KMS-11 (cell line): ENCODE results near the gene ASB5.

ENCODE experiments used
- H2AFZ ChIP-seq: fragments of 200-600 bp; sonication (generic); 2 replicates; pipeline ENCODE4 v1.6.1; 2016; ENCODE audit warnings: antibody characterized with exemption, mixed run types, low read depth
- H3K27ac ChIP-seq: fragments of 200-600 bp; sonication (generic); 2 replicates; pipeline ENCODE4 v1.6.1; 2016; ENCODE audit warnings: mild to moderate bottlenecking, mixed run types
- H3K27me3 ChIP-seq: fragments of 200-600 bp; sonication (generic); 2 replicates; pipeline ENCODE4 v1.6.1; 2017; ENCODE audit warnings: mild to moderate bottlenecking, low read depth, mixed run types, moderate library complexity; ENCODE audit not compliant: insufficient read depth
- H3K36me3 ChIP-seq: fragments of 200-600 bp; sonication (generic); 2 replicates; pipeline ENCODE4 v1.6.1; 2017; ENCODE audit warnings: mild to moderate bottlenecking, mixed run types; ENCODE audit not compliant: insufficient read depth
- H3K4me1 ChIP-seq: fragments of 200-600 bp; sonication (generic); 2 replicates; pipeline ENCODE4 v1.6.1; 2016; ENCODE audit warnings: mild to moderate bottlenecking, low read depth, mixed run types; ENCODE audit not compliant: poor library complexity, severe bottlenecking
- H3K4me2 ChIP-seq: fragments of 200-600 bp; sonication (generic); 2 replicates; pipeline ENCODE4 v1.7.0; 2016; ENCODE audit warnings: mild to moderate bottlenecking, mixed run types
- H3K4me3 ChIP-seq: fragments of 200-600 bp; sonication (generic); IDR thresholded peaks from 2 replicates; pipeline ENCODE4 v1.6.1; 2017; ENCODE audit warnings: low read depth, low read length, mixed read lengths; ENCODE audit not compliant: insufficient read depth
- H3K79me2 ChIP-seq: fragments of 200-600 bp; sonication (generic); 2 replicates; pipeline ENCODE4 v1.6.1; 2016; ENCODE audit warnings: low read depth, mixed run types; ENCODE audit not compliant: insufficient read depth
- H3K9ac ChIP-seq: fragments of 200-600 bp; sonication (generic); 2 replicates; pipeline ENCODE4 v1.6.1; 2016; ENCODE audit warnings: mild to moderate bottlenecking, mixed run types
- H4K20me1 ChIP-seq: fragments of 200-600 bp; sonication (generic); 2 replicates; pipeline ENCODE4 v1.6.1; 2016; ENCODE audit warnings: mild to moderate bottlenecking, mixed run types; ENCODE audit not compliant: insufficient read depth
- TF ChIP-seq, protein P1 (sequence below): fragments of 200-600 bp; sonication (generic); conservative IDR thresholded peaks from 2 replicates; pipeline ENCODE4 v1.6.1; 2017; ENCODE audit warnings: low read depth, mild to moderate bottlenecking, antibody characterized with exemption, low read length, moderate library complexity, mixed read lengths

ASB5 gene

DNA sequence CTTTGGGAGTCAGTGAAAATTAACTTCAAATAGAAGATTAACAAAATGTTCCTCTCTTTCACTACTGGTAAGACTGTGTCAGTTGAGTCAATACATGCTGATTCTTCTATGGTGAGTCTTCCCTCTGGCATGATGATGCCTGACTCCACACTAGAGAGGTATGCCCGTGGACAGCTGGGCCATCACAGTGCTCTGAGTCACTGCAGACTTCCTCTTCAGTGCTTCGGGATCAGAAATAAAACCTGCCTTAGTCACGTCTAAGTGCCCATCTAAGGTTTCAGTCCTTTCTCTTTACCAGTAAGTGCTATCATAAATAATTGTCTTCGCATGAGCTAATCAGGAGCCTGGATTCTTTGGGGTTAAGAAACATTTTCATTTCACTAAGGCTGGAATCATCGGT is 1.6 kb upstream of the ASB5 start:
- no peaks in the 10 kb centered on the region for H4K20me1 ChIP-seq
- TF ChIP-seq, protein P1, sequence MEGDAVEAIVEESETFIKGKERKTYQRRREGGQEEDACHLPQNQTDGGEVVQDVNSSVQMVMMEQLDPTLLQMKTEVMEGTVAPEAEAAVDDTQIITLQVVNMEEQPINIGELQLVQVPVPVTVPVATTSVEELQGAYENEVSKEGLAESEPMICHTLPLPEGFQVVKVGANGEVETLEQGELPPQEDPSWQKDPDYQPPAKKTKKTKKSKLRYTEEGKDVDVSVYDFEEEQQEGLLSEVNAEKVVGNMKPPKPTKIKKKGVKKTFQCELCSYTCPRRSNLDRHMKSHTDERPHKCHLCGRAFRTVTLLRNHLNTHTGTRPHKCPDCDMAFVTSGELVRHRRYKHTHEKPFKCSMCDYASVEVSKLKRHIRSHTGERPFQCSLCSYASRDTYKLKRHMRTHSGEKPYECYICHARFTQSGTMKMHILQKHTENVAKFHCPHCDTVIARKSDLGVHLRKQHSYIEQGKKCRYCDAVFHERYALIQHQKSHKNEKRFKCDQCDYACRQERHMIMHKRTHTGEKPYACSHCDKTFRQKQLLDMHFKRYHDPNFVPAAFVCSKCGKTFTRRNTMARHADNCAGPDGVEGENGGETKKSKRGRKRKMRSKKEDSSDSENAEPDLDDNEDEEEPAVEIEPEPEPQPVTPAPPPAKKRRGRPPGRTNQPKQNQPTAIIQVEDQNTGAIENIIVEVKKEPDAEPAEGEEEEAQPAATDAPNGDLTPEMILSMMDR = no peak
- H3K79me2 ChIP-seq = no peaks in the 10 kb centered on the region
- no peak overlapping the region for H3K9ac ChIP-seq
- no peak overlapping the region for H3K4me2 ChIP-seq
- no peak overlapping the region for H3K4me3 ChIP-seq
- no peaks in the 10 kb centered on the region for H3K27me3 ChIP-seq
- H2AFZ ChIP-seq = no peak overlapping the region
- no peak overlapping the region for H3K27ac ChIP-seq
- H3K36me3 ChIP-seq = no peaks in the 10 kb centered on the region
- no peaks in the 10 kb centered on the region for H3K4me1 ChIP-seq

DNA sequence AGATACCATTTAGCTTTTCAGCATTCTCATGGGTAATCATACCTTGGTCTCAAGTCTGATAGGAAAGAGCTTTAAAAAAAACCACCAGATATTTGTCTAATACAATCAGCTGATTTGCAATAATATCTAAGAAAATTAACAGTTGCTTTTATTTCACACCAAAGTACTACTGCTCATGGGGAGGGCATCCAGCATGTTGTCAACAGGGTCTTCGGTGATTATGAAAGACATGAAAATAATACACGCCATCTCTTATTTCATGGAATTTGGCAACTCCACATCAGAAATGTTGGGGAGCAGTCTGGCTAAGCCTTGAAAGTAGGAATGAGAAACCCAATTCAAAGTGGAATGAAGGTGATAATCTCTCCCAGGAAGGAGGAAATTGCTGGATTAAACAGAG is 3.0 kb downstream of the ASB5 start:
- no peak overlapping the region for H2AFZ ChIP-seq
- no peaks in the 10 kb centered on the region for H3K27me3 ChIP-seq
- no peak overlapping the region for H3K4me3 ChIP-seq
- no peaks in the 10 kb centered on the region for H3K4me1 ChIP-seq
- H3K27ac ChIP-seq = no peak overlapping the region
- H3K79me2 ChIP-seq = no peaks in the 10 kb centered on the region
- no peak overlapping the region for H3K9ac ChIP-seq
- no peak overlapping the region for H3K4me2 ChIP-seq
- TF ChIP-seq, protein P1 = no peak
- H4K20me1 ChIP-seq = no peaks in the 10 kb centered on the region
- no peaks in the 10 kb centered on the region for H3K36me3 ChIP-seq

DNA sequence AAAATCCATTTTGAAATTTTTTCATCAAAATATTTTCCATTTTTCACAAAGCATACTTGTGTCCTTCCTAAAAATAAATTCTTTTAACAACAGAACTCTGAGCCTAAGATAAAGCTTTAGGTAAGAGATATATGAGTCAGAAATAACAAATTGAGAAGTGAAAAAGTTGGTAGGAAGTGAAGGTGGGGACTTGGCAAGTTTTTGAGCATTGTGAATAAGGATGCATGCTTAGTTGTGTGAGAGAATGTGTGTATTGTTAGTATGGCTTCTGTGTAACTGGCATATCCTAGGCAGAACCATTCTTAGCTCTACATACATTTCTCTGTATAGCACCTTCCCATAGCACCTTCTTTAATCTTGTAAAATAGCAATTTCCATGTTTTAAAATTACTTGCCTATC is 6.8 kb downstream of the ASB5 start:
- Histone ChIP-seq H3K36me3 (no peaks in the 10 kb centered on the region), H3K9ac (no peak overlapping the region), H3K27ac (no peak overlapping the region), H4K20me1 (no peaks in the 10 kb centered on the region), H3K4me3 (no peak overlapping the region), H3K4me2 (no peak overlapping the region), H3K79me2 (no peaks in the 10 kb centered on the region), H3K4me1 (no peaks in the 10 kb centered on the region), H2AFZ (no peak overlapping the region), H3K27me3 (no peaks in the 10 kb centered on the region)
- TF ChIP-seq, protein P1 = no peak

DNA sequence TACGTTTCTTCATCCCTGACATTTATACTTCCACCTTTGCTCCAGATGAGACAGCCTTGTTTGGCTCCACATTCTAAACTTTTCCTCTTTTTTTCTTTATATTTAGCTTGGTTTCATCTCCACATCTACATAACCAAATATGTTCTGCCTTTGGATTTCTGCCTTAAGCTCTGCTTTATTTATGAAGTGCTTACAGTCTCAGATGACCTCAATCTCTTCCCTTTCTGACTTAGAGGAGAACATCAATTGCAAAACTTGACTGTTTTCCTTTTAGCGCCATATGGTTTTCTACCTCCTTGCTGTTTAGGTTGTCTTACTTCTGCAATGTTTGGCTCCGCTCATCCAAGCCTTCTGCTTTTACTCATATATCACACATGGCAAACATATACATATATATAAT is 7.5 kb downstream of the ASB5 start:
- TF ChIP-seq, protein P1 = no peak
- no peak overlapping the region for H3K9ac ChIP-seq
- no peak overlapping the region for H3K4me3 ChIP-seq
- H3K27ac ChIP-seq = no peak overlapping the region
- no peaks in the 10 kb centered on the region for H3K27me3 ChIP-seq
- no peaks in the 10 kb centered on the region for H4K20me1 ChIP-seq
- no peak overlapping the region for H2AFZ ChIP-seq
- no peaks in the 10 kb centered on the region for H3K36me3 ChIP-seq
- no peak overlapping the region for H3K4me2 ChIP-seq
- H3K79me2 ChIP-seq = no peaks in the 10 kb centered on the region
- no peaks in the 10 kb centered on the region for H3K4me1 ChIP-seq

DNA sequence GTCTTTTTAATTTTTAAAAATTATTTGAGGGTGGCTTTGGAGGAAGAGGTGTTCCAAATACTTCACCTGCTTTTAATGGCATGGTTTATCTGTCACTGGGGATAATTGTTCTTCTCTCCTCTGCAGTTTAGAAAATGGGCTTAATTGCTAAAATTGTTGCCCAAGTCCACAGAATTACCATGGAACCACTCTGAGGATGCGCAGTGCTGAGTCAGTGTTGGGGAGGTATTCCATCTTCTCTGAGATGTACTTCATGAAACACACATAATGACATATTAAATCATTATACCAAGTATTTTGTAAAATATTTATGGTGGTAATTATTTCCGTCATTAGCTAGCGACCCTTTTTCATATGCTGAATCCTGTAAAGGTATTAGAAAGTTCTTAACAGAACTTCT is 8.0 kb downstream of the ASB5 start:
- Histone ChIP-seq H3K9ac (no peak overlapping the region), H3K4me2 (no peak overlapping the region), H3K27me3 (no peaks in the 10 kb centered on the region), H3K4me1 (no peaks in the 10 kb centered on the region), H3K79me2 (no peaks in the 10 kb centered on the region), H3K27ac (no peak overlapping the region), H4K20me1 (no peaks in the 10 kb centered on the region), H3K4me3 (no peak overlapping the region), H2AFZ (no peak overlapping the region), H3K36me3 (no peaks in the 10 kb centered on the region)
- TF ChIP-seq, protein P1 = no peak
